Spleen (tissue), 7 donors: ENCODE measurements around the gene ZNF705A.
"Not testable (repeated sequence)": the region's sequence is repeated elsewhere in the genome, so short reads cannot be mapped to it uniquely, and the experiment has no call there.

Source experiments
- POLR2A ChIP-seq, 3 donors: fragments of 450-650 bp; IDR thresholded peaks; one replicate each; pipeline ENCODE4 v1.5.1; 2017; ENCODE audit warnings: antibody characterized with exemption in 3 of 3, mild to moderate bottlenecking in 1 of 3
- POLR2AphosphoS5 ChIP-seq, 3 donors: sonication (generic); formaldehyde crosslinking; IDR thresholded peaks; one replicate each; pipeline ENCODE4 v1.5.1; 2017; ENCODE audit warnings: antibody characterized with exemption in 3 of 3
- TF ChIP-seq, protein P1 (sequence below), 11 experiments: fragments of 200-600 bp in 7 of 11; fragments of 450-650 bp in 4 of 11; sonication (generic) in 4 of 11; IDR thresholded peaks in 8 of 11; conservative IDR thresholded peaks in 3 of 11; 1 replicate in 7 of 11; 2 replicates in 4 of 11; pipeline versions ENCODE4 v1.4.0 to v1.8.0; 2016 to 2021; ENCODE audit warnings: antibody characterized with exemption in 11 of 11, inconsistent platforms in 4 of 11, mild to moderate bottlenecking in 1 of 11
- donor health status: DM: no; HTN: no; CAD: no; lungs with moderate emphysema.
- donor health status: DM: no; HTN: no; CAD: no.
- donor health status: DM: no; HTN: no; CAD: no.

DNA sequence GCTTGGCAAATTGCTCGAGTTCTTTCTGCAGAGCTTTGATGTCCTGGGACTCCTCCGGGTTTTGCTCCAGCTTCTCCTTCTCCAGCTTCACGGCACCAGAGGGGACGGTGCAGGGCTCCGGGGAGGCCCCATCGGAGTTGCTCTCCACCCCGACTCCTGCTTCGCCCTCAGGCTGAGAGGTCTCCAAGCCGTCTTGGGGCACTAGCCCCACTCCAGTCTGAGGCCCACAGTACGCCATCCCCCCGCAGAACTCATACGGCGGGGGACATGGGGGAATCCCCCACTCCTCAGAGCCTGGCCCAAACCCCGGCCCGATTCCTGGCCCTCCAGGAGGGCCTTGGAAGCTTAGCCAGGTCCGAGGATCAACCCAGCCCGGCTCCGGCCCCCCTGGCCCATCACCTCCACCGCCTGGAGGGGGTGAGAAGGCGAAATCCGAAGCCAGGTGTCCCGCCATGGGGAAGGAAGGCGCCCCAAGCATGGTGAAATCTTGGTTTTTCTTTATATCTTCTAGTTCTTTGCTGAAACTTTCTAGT lies 22.4 kb upstream of the ZNF705A start:
- TF ChIP-seq, protein P1, sequence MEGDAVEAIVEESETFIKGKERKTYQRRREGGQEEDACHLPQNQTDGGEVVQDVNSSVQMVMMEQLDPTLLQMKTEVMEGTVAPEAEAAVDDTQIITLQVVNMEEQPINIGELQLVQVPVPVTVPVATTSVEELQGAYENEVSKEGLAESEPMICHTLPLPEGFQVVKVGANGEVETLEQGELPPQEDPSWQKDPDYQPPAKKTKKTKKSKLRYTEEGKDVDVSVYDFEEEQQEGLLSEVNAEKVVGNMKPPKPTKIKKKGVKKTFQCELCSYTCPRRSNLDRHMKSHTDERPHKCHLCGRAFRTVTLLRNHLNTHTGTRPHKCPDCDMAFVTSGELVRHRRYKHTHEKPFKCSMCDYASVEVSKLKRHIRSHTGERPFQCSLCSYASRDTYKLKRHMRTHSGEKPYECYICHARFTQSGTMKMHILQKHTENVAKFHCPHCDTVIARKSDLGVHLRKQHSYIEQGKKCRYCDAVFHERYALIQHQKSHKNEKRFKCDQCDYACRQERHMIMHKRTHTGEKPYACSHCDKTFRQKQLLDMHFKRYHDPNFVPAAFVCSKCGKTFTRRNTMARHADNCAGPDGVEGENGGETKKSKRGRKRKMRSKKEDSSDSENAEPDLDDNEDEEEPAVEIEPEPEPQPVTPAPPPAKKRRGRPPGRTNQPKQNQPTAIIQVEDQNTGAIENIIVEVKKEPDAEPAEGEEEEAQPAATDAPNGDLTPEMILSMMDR (IDR thresholded peaks at IDR 0.05 in 8 of 11, conservative IDR thresholded peaks at IDR 0.05 in 3 of 11): not testable (repeated sequence)
- TF ChIP-seq POLR2A, POLR2AphosphoS5 (IDR thresholded peaks at IDR 0.05): not testable (repeated sequence)
